Endothelial cell of umbilical vein (primary cell): ENCODE results near the gene SUFU. TPM values are rescaled to one million over a fixed set of nuclear protein-coding genes. Genes with fewer than 3 reads are reported as not detected.
A peak's percentile ranks its signal among the peaks of the same experiment; 100 is the strongest.

Experiments
- BruUV-seq: library from RNA; stranded (reverse); fragments of 400-500 nt; replicated peaks from 2 replicates; lab custom pipeline; 2021; lab: Mats Ljungman, UMichigan
- CTCF ChIA-PET: fragments of 300-600, 350-600 bp; sonication (Branson Sonifier 250); formaldehyde crosslinking; loops from one replicate; lab custom pipeline; 2021; ENCODE audit warnings: antibody characterized with exemption, inconsistent platforms; lab: Charles Lee
- POLR2A ChIA-PET: fragments of 300-600, 350-600 bp; sonication (Branson Sonifier 250); formaldehyde crosslinking; loops from one replicate; lab custom pipeline; 2021; ENCODE audit warnings: antibody characterized with exemption, inconsistent platforms; lab: Charles Lee
- DNase-seq: peaks from one replicate; pipeline ENCODE4 v3.0.0-alpha.2; 2011; ENCODE audit warnings: low read depth, low spot score
- FAIRE-seq: peaks from 2 replicates; lab custom pipeline; 2011; peaks lifted over from hg19 to GRCh38; lab: Jason Lieb, UNC
- H2AFZ ChIP-seq: 2 replicates; pipeline ENCODE4 v1.6.0; 2012; ENCODE audit warnings: low read depth, low read length, control low read depth, inconsistent platforms
- H3K27ac ChIP-seq: 2 replicates; pipeline ENCODE4 v1.5.1; 2011; ENCODE audit warnings: low read depth, mild to moderate bottlenecking, control low read depth, low read length, moderate library complexity; ENCODE audit not compliant: insufficient read depth
- H3K27me3 ChIP-seq, 2 experiments: 2 replicates each; pipeline versions ENCODE4 v1.6.0 to v1.6.1; 2011; ENCODE audit warnings: low read length in 2 of 2, mixed read lengths in 1 of 2; ENCODE audit not compliant: control insufficient read depth in 2 of 2, insufficient read depth in 2 of 2
- H3K36me3 ChIP-seq, 2 experiments: 2 replicates in 1 of 2; 3 replicates in 1 of 2; pipeline ENCODE4 v1.5.1; 2011; ENCODE audit warnings: low read length in 2 of 2, mild to moderate bottlenecking in 1 of 2, moderate library complexity in 1 of 2; ENCODE audit not compliant: control insufficient read depth in 2 of 2, insufficient read depth in 2 of 2; ENCODE audit errors: extremely low read depth in 1 of 2
- H3K4me1 ChIP-seq: 3 replicates; pipeline ENCODE4 v1.5.1; 2011; ENCODE audit warnings: mild to moderate bottlenecking, low read length; ENCODE audit not compliant: control insufficient read depth, insufficient read depth; ENCODE audit errors: extremely low read depth
- H3K4me2 ChIP-seq: 2 replicates; pipeline ENCODE4 v1.6.1; 2011; ENCODE audit warnings: low read length, control low read depth, mixed read lengths; ENCODE audit not compliant: insufficient read depth
- H3K4me3 ChIP-seq, 3 experiments: fragments of 200-600 bp in 1 of 3; sonication (generic), shearing (Covaris generic) in 1 of 3; replicated peaks in 1 of 3; 2 replicates each; pipeline ENCODE4 v1.5.1; 2011 to 2016; ENCODE audit warnings: control low read depth in 3 of 3, low read length in 3 of 3, mild to moderate bottlenecking in 2 of 3, inconsistent platforms in 1 of 3, low read depth in 1 of 3, moderate library complexity in 1 of 3; ENCODE audit not compliant: insufficient read depth in 1 of 3
- H3K79me2 ChIP-seq: 2 replicates; pipeline ENCODE4 v1.6.0; 2012; ENCODE audit warnings: low read length, inconsistent platforms; ENCODE audit not compliant: control insufficient read depth, insufficient read depth
- H3K9ac ChIP-seq: replicated peaks from 2 replicates; pipeline ENCODE3; 2011; ENCODE audit warnings: low read length, control low read depth; ENCODE audit not compliant: insufficient read depth; ENCODE audit errors: extremely low read depth
- H3K9me1 ChIP-seq: replicated peaks from 3 replicates; pipeline ENCODE4 v1.6.0; 2011; ENCODE audit warnings: mild to moderate bottlenecking, low read length; ENCODE audit not compliant: control insufficient read depth, insufficient read depth; ENCODE audit errors: extremely low read depth
- H3K9me3 ChIP-seq: replicated peaks from 2 replicates; pipeline ENCODE4 v1.5.1; 2012; ENCODE audit warnings: low read length, inconsistent platforms; ENCODE audit not compliant: control insufficient read depth, insufficient read depth
- H4K20me1 ChIP-seq: replicated peaks from 2 replicates; pipeline ENCODE3; 2011; ENCODE audit warnings: mild to moderate bottlenecking, low read length; ENCODE audit not compliant: control insufficient read depth, insufficient read depth; ENCODE audit errors: extremely low read depth
- EZH2 ChIP-seq: IDR thresholded peaks from 2 replicates; pipeline ENCODE4 v1.6.1; 2012; ENCODE audit warnings: borderline replicate concordance, low read depth, mild to moderate bottlenecking, moderate library complexity, low read length, inconsistent platforms; ENCODE audit not compliant: severe bottlenecking
- GATA2 ChIP-seq: IDR thresholded peaks from 2 replicates; pipeline ENCODE4 v1.7.0; 2011; ENCODE audit warnings: low read depth, mild to moderate bottlenecking, moderate library complexity, mixed read lengths, low read length; ENCODE audit not compliant: insufficient read length, insufficient read depth
- MYC ChIP-seq: IDR thresholded peaks from one replicate; pipeline ENCODE4 v1.6.1; 2011; ENCODE audit warnings: mild to moderate bottlenecking, low read depth, low read length
- POLR2A ChIP-seq: IDR thresholded peaks from 2 replicates; pipeline ENCODE4 v1.6.1; 2012; ENCODE audit warnings: low read depth, mild to moderate bottlenecking, control low read depth, low read length
- POLR2AphosphoS5 ChIP-seq: IDR thresholded peaks from 2 replicates; pipeline ENCODE4 v1.6.1; 2012; ENCODE audit warnings: low read depth, mild to moderate bottlenecking, control low read depth, low read length, moderate library complexity; ENCODE audit not compliant: insufficient read depth
- dilution Hi-C: fragments of 300-500 bp; cut with MboI; formaldehyde crosslinking; loops from one replicate; pipeline ENCODE4 v1.15.0; 2019; ENCODE audit warnings: low sequenced_read_pairs; ENCODE audit not compliant: extremely low pct_ligation_motif_present
- intact Hi-C: fragments of 100-400 bp; cut with micrococcal nuclease; formaldehyde crosslinking; loops from one replicate; pipeline ENCODE4 v1.10.0; 2022
- polyA plus RNA-seq, 4 experiments: library from polyadenylated mRNA; depleted of rRNA in 3 of 4; stranded (reverse) in 3 of 4; unstranded in 1 of 4; fragments of >200 nt; gene quantifications; 2 replicates each; pipeline versions ENCODE4 v1.2.1 to v1.2.3, GENCODE V29; 2011 to 2012; ENCODE audit warnings: missing spikeins in 1 of 4
- total RNA-seq: library from RNA; stranded (reverse); gene quantifications from 2 replicates; pipeline ENCODE4 v1.2.3, GENCODE V29; 2021

SUFU gene
- total and polyA plus RNA-seq, 2 donors (not counting 3 experiments of a cell fraction or from before 2014, with no cell fraction given): 10.1 to 16.3 TPM

- dilution Hi-C loops: no loop called here
Measured at GRCh38 chr10:102641880-102642735, 138.3 kb downstream of the SUFU start.

GRCh38 chr10:102642736-102643335 is 139.1 kb downstream of the SUFU start:
- Histone ChIP-seq H3K4me2 (peak overlapping the region; percentile 72), H3K9me3 (no peaks in the 10 kb centered on the region), H3K4me1 (peaks cover 19% of the 10 kb centered on the region), H3K9me1 (no peaks in the 10 kb centered on the region), H3K27me3 (no peaks in the 10 kb centered on the region), H4K20me1 (no peaks in the 10 kb centered on the region), H3K79me2 (peaks cover 39% of the 10 kb centered on the region), H2AFZ (no peak overlapping the region), H3K27ac (peak overlapping the region; percentile 86), H3K4me3 (peak overlapping the region; percentile 56 to 86 (median 69)), H3K9ac (peak overlapping the region; percentile 84), H3K36me3 (no peaks in the 10 kb centered on the region)
- dilution Hi-C loops: no loop called here
- no peak for TF ChIP-seq MYC
- TF ChIP-seq POLR2AphosphoS5: peak; percentile 3
- peak; percentile 24 for TF ChIP-seq POLR2A
- TF ChIP-seq EZH2: no peak
- CTCF ChIA-PET: interaction anchor here (1.1 to 6.9 kb wide), 10 partner anchors 13 to 139 kb away, joined by 3 to 110 read pairs (median 4); partner anchors contain the start of gene SUFU
- intact Hi-C loops: loop anchor here (1.0 to 2.0 kb wide), 4 partner anchors 10 to 140 kb away; partner anchors contain the start of gene SUFU
- TSS peak; percentile 20 for BruUV-seq
- peak; percentile 63 for FAIRE-seq
- POLR2A ChIA-PET: interaction anchor here (1.0 to 1.3 kb wide), 4 partner anchors 10 to 46 kb away, joined by 3 to 7 read pairs (median 6); no protein-coding TSS in a partner anchor
- peak; percentile 62 for DNase-seq

More at GRCh38 chr10:102641880-102642735, 138.3 kb downstream of the SUFU start:
- Histone ChIP-seq H3K9me1 (no peaks in the 10 kb centered on the region), H3K4me1 (peaks cover 12% of the 10 kb centered on the region), H2AFZ (peak overlapping the region; percentile 55), H3K9ac (peak overlapping the region; percentile 84), H3K27me3 (no peaks in the 10 kb centered on the region), H3K27ac (peak overlapping the region; percentile 86), H3K79me2 (peaks cover 32% of the 10 kb centered on the region), H3K4me3 (peak overlapping the region; percentile 56 to 86 (median 69)), H3K36me3 (no peaks in the 10 kb centered on the region), H3K9me3 (no peaks in the 10 kb centered on the region), H4K20me1 (no peaks in the 10 kb centered on the region), H3K4me2 (peak overlapping the region; percentile 73)
- TF ChIP-seq POLR2A (peak; percentile 73), GATA2 (no peak), POLR2AphosphoS5 (peak; percentile 77)
- peak; percentile 98 for FAIRE-seq
- intact Hi-C loops: loop anchor here (1.0 to 2.0 kb wide), 3 partner anchors 9 to 43 kb away; no protein-coding TSS in a partner anchor
- TSS peak; percentile 11 for BruUV-seq
- peak; percentile 98 for DNase-seq
- ChIA-PET POLR2A (interaction anchor here (0.8 to 1.4 kb wide), 7 partner anchors 10 to 45 kb away, joined by 3 to 7 read pairs (median 4); no protein-coding TSS in a partner anchor), CTCF (interaction anchor here (0.8 to 6.9 kb wide), 12 partner anchors 12 to 138 kb away, joined by 3 to 110 read pairs (median 4); partner anchors contain the start of gene SUFU)
